Measurements from ENCODE around the gene STPG2.

Gene STPG2

GRCh38 chr4:97867557-97868091 is 275.7 kb downstream of the STPG2 start:
- no peaks in the 10 kb centered on the region for H3K27me3 ChIP-seq
- TF ChIP-seq, protein P1, sequence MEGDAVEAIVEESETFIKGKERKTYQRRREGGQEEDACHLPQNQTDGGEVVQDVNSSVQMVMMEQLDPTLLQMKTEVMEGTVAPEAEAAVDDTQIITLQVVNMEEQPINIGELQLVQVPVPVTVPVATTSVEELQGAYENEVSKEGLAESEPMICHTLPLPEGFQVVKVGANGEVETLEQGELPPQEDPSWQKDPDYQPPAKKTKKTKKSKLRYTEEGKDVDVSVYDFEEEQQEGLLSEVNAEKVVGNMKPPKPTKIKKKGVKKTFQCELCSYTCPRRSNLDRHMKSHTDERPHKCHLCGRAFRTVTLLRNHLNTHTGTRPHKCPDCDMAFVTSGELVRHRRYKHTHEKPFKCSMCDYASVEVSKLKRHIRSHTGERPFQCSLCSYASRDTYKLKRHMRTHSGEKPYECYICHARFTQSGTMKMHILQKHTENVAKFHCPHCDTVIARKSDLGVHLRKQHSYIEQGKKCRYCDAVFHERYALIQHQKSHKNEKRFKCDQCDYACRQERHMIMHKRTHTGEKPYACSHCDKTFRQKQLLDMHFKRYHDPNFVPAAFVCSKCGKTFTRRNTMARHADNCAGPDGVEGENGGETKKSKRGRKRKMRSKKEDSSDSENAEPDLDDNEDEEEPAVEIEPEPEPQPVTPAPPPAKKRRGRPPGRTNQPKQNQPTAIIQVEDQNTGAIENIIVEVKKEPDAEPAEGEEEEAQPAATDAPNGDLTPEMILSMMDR (IDR thresholded peaks at IDR 0.05) = no peak
- no peaks in the 10 kb centered on the region for H3K36me3 ChIP-seq
- H3K4me1 ChIP-seq (ENCODE audit: control insufficient read depth in 1 of 2, insufficient read depth in 1 of 2, low read depth in 1 of 2, low read length in 1 of 2) = no peaks in the 10 kb centered on the region
- H3K4me3 ChIP-seq (ENCODE audit: low read depth in 1 of 2, low read length in 1 of 2) = no peak overlapping the region
- H3K27ac ChIP-seq = no peak overlapping the region
- H3K9me3 ChIP-seq = no peaks in the 10 kb centered on the region

- Histone ChIP-seq H3K27ac (no peak overlapping the region), H3K4me1 (ENCODE audit: control insufficient read depth in 1 of 2, insufficient read depth in 1 of 2, low read depth in 1 of 2, low read length in 1 of 2) (no peaks in the 10 kb centered on the region), H3K4me3 (ENCODE audit: low read depth in 1 of 2, low read length in 1 of 2) (no peak overlapping the region), H3K36me3 (no peaks in the 10 kb centered on the region), H3K9me3 (no peaks in the 10 kb centered on the region), H3K27me3 (no peaks in the 10 kb centered on the region)
- TF ChIP-seq, protein P1 (IDR thresholded peaks at IDR 0.05) = no peak
Measured at GRCh38 chr4:97866821-97867556, 276.3 kb downstream of the STPG2 start.

- Histone ChIP-seq H3K27me3 (no peaks in the 10 kb centered on the region), H3K4me3 (ENCODE audit: low read depth in 1 of 2, low read length in 1 of 2) (no peak overlapping the region), H3K4me1 (ENCODE audit: control insufficient read depth in 1 of 2, insufficient read depth in 1 of 2, low read depth in 1 of 2, low read length in 1 of 2) (no peaks in the 10 kb centered on the region), H3K9me3 (no peaks in the 10 kb centered on the region), H3K27ac (no peak overlapping the region), H3K36me3 (no peaks in the 10 kb centered on the region)
- TF ChIP-seq, protein P1 (IDR thresholded peaks at IDR 0.05) = no peak
Measured at GRCh38 chr4:97851115-97851514, 292.2 kb downstream of the STPG2 start.

- Histone ChIP-seq H3K27me3 (no peaks in the 10 kb centered on the region), H3K4me1 (ENCODE audit: control insufficient read depth in 1 of 2, insufficient read depth in 1 of 2, low read depth in 1 of 2, low read length in 1 of 2) (no peaks in the 10 kb centered on the region), H3K9me3 (no peaks in the 10 kb centered on the region), H3K4me3 (ENCODE audit: low read depth in 1 of 2, low read length in 1 of 2) (no peak overlapping the region), H3K27ac (no peak overlapping the region), H3K36me3 (no peaks in the 10 kb centered on the region)
- TF ChIP-seq, protein P1 (IDR thresholded peaks at IDR 0.05) = no peak
Measured at GRCh38 chr4:97845758-97846157, 297.5 kb downstream of the STPG2 start.

DNA sequence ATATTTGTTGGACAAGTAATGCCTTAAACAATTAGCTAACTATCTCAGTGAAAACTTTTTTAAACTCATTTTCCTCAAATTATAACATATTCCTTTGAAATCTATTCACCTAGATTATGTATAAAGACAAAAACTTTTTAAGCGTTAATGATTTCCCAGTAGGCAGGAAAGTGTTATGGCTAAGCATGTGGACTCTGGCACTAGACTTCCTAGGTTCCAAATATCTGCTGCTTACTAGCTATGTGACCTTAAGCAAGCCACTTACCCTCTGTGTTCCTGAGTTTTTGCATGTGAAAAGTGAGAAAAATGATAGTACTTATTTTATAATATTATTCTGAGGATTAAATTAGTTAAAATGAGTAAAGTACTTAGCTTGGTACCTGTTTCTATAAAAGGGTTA is 301.8 kb downstream of the STPG2 start:
- Histone ChIP-seq H3K4me1 (ENCODE audit: control insufficient read depth in 1 of 2, insufficient read depth in 1 of 2, low read depth in 1 of 2, low read length in 1 of 2) (no peaks in the 10 kb centered on the region), H3K27me3 (no peaks in the 10 kb centered on the region), H3K4me3 (ENCODE audit: low read depth in 1 of 2, low read length in 1 of 2) (no peak overlapping the region), H3K9me3 (no peaks in the 10 kb centered on the region), H3K27ac (no peak overlapping the region), H3K36me3 (no peaks in the 10 kb centered on the region)
- TF ChIP-seq, protein P1 (IDR thresholded peaks at IDR 0.05) = no peak
